ENCODE data around the gene GALNTL6.

DNA sequence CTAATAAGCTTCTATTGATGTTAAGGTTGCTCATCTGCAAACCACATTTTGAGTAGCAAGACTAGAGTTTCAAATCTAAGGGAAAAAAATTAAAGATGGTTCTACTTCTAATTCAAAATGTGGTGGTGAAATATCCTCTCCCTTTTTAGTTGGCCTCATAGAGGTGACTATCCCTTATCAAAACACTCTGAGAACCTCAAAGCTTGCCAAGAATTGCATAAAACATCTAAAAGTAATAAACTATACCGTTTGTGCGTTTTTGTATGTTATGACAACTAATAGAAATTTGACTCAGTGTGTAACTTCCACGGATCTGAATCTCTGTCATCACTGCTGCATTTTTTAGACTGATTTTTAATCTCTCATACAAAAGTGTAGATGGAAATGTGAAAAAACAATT lies 682.6 kb downstream of the GALNTL6 start:
- no peak for TF ChIP-seq YY1 (IDR thresholded peaks at IDR 0.05; ENCODE audit: insufficient read depth, insufficient read length)
- TF ChIP-seq ZNF274 (IDR thresholded peaks at IDR 0.05; ENCODE audit: low read depth, low read length), result no peak
